ENCODE data around the gene PTPRD. TPM values are rescaled to one million over a fixed set of nuclear protein-coding genes. Genes with fewer than 3 reads are reported as not detected.

PTPRD gene
- total RNA-seq, 1 experiment from 2014 or later = not detected

DNA sequence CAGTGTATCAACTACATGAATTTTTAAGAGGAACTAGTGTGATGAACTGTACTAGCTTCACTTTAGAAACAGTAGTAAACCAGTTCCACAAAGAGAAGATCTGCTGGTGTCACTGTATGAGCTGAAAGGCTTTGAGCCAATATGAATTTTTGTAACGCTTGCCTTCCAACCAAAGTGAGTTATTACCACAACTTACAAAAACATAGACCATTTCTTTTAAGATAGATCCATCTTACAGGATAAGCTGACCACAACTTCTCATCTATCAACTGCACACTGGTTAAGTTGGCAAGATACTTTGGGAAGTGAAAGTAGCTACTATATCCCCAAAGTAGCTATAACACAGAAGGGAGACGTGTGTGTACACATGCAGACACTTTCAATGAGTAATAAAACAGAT lies 1963.6 kb downstream of the PTPRD start:
- DNase-seq (ENCODE audit: low read depth) = no peak

DNA sequence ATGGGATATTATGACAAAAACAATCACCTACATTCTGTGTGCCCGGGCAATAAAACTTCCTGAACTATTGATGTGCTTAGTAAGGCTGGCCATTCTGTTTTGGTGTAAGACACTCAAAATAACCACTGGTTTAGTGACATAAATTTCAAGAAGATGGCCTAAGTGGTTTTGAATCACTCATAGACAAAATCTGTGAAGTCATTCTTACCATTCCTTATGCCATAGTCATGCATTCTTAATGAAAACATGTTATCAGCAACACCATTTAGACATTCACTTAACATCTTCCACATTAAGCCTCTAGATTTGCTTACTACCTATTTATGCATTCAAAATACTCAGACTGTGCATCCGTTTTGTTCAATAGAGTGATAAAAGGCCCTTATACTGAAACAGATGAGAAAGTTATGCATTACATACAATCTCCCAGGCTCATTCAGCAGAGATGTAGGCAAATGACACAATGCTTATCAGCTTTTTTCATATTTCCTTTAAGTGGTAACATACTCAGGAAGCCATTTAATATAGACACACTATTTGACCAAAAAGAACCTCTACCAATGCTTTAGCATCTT lies 1964.4 kb downstream of the PTPRD start:
- DNase-seq (ENCODE audit: low read depth) = no peak

DNA sequence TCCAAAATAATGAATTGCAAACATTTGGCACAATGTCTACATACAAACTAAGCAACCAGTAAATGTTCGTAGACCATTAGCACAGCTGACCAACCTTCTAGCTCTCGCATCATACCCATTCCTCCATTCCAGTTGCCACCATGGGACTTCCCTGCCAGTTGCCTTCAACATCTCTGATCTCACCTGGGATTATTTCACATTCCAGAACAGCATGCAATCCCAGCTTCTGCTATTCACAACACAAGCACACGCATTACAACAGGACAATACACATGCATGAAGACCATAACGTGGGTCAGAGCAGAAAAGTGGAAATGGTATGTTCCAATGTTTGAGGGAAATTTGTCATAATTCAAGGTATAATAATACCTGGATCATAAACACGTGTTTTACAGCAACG lies 1965.0 kb downstream of the PTPRD start:
- no peak for DNase-seq (ENCODE audit: low read depth)

DNA sequence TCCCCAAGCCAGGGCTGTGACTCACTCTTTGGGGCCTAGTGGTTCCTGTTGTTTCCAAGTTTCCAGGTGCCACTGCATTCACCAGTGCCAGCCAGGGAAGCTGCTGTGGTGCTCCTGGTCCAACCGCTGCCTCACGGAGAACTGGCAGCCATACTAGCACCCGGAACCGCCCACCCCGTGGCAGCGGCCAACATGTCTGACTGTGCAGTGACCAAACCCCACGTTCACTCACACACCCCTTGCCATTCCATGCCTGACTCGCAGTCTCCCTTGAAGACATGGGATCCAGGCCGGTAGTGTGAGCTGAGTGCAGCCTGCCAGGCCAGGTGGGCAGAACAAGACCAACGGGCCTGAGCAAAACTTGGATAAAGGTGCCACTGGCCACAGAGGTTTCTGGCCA lies 1968.2 kb downstream of the PTPRD start:
- DNase-seq (ENCODE audit: low read depth) = no peak

DNA sequence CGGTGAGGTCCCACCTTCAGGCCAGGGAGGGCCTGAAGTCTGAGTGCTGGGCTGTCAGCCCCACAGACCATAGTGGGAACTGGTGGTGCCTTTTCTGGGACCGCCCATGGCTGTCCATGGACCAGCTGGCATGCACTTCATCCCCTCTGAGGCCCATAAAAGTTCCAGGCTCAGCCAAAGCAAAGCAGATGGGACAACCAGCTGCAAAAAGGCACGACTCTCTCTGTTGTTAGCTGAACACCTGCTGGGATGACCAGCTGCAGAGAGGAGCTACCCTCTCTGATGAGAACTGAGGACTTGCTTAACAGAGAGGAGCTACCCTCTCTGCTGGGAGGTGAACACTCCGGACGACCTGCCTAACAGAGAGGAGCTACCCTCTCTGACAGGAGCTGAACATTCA lies 1968.9 kb downstream of the PTPRD start:
- no peak for DNase-seq (ENCODE audit: low read depth)

DNA sequence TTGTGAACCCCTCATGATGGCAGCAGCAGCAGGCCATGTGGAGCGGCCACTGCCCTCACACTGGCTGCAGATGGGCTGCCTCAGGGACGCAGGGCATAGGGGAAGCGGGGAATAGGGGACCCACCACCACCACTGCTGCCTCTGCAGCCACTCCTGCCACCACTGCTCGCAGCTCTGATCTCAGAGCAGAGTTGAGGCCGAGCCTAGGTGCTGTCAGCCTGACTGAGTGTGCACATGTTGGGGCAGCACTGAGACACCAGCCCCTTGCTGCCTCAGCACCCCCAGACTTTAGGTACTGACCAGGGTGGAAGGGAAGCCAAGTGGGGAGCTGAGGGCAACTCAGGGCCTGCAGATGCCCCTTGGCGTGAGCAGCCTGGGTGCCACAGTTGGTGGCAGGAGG lies 1969.3 kb downstream of the PTPRD start:
- no peak for DNase-seq (ENCODE audit: low read depth)

DNA sequence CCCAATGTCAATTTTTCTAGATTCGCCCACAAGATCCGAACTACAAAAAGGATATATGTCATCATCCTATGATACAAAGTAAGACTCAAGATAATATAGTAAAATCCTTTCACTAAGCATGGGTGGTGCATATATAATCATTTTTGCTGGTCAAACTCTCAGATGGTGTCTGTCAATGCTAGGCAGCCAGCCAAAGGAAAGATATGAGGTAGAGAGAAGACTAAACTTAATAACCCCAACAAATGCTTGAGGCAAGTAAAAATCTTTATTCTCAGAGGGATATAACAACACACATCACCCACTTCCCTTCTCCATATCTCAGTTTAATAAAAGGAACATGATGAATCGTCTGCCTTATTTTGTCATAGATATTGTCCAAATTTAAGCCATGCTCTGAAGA lies 1972.0 kb downstream of the PTPRD start:
- DNase-seq (ENCODE audit: low read depth) = no peak

DNA sequence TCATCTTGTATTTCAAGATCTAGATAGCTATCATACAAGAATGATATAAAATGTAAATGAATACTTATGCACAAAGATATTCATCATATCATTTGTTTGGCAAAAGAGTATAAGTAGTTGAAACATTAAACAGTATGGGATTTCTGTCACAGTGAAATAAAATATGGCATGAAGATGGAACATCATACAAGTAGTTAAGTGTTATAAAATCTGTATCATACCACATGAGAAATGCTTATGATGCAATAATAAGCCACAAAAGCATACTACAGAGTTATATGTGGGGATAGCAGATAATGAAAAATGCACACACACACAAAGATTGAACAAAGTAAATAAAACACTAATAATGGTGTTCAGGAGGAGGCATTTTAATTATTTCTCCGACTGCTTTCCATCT lies 1975.2 kb downstream of the PTPRD start:
- no peak for DNase-seq (ENCODE audit: low read depth)

DNA sequence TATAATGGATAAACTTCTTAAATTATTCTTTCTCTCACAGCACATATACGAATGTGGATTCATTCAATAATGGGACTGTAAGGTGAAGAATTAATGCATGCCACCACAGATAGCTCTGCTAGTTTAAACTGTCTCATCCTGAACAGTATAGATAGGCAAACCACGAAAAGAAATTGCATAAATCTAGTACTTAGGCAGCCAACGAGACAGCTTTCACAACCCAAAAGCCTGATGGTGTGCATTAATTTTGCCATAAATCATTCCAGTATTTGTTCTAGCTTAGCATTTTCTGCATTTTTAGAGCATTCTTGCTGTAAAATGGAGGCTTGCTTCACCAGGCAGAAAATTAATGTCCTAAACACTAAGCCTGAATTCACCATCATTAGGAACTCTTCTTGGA lies 1979.0 kb downstream of the PTPRD start:
- DNase-seq (ENCODE audit: low read depth) = no peak

DNA sequence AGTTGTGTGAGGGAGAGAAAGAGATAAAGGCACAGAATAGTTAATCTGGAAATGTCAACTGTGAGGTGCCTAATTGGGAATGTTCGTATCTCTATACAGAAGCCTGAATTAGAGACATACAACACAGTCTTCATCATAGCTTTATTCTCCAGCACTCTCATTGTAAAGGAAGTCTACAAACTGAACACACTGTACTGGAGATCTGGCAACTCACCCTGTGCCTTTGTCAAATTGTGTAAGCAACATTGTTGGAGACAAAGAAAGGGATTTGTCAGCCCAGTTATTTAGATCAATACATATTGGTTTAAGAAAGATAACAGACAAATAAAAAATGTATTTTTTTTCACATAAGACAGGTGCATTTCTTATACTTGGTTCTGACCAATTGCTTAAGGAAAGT lies 1980.3 kb downstream of the PTPRD start:
- no peak for DNase-seq (ENCODE audit: low read depth)

DNA sequence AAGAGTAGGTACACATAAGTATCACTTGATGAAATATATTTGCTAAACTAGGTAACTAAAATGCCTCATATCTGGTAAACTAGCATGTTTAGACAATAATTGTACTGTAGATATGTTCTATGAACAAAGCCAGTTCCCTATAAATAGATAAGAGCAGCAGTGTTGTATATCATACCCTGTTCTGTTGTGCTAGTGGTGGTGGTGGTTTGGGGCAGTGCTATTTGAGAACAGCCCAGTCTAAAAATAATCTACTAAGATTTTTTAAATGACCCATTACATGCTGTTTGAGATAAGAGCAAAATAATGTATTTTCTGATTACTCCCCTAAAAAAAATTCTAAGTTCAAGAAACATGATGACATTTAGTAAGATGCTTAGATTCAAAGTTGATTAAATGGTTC lies 1984.0 kb downstream of the PTPRD start:
- DNase-seq (ENCODE audit: low read depth) = no peak

DNA sequence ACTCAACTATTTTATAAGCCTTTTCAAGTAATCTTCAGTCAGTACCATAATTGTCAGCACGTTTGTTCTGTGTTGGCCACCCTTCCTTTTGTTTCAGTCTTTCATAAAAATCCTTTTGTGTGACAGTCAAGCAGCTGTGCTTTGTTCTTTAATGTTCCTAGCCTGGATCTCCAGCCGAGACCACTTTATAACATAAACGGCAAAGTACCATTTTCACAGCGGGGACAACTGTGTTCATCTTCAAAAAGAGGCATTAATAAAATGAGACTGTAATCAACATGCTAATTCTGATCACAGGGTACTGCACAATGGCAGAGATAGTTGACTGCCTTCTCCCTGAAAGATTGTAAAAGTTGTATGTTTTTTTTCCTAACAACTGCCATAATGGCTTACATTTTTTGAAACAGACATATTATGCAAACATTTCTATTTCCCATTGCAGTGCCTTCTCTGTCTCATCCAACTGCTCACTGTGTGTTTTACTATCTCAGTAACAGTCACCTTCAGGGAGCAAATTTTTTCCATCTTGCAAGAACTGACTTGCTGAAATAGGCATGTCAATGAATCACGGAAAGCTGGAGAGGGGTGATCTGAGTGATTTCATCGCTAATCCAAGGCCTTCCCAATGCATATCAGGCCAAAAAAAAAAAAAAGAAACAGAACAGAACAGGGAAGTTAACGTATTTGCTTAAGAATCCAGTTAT lies 1984.7 kb downstream of the PTPRD start:
- no peak for DNase-seq (ENCODE audit: low read depth)

DNA sequence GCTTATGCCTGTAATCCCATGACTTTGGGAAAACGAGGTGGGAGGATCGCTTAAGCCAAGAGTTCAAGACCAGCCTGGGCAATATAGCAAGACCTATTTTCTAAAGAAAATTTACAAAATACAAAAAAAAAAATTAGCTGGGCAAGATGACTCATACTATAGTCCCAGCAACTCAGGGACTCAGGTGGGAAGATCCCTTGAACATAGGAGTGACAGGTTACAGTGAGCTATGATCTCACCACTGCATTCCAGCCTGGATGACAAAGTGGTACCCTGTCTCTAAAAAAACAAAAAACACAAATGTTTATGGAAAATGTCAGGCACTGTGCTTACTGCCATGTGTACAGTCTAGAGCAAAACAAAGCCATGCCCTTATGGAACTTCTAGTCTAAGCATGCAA lies 1989.9 kb downstream of the PTPRD start:
- no peak for DNase-seq (ENCODE audit: low read depth)

DNA sequence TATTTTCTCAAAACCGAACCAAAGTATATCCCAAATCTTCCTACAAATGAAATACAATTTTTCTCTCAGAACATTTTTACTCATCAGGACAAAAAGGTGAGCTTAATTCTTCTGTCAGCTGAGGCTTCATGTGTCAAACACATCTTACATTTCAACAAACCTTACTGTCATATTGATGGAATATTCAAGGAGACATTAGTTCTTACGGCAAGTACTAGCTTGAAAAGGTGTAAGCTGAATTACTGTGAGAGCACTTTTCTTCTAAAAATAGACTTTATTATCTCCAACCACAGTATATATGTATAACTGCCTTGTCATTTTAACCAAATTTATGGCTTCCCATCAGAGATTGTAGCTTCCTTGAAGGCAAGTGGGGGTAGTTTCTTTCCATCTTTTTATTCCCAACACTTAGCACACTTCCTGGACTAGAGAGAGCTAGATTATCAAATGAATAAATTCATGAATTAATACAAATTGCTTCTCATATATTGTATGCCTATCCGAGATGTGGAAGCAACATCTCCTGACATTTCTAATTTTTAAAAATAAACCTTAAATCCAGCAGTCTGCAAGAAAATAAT lies 1990.5 kb downstream of the PTPRD start:
- DNase-seq (ENCODE audit: low read depth) = no peak

DNA sequence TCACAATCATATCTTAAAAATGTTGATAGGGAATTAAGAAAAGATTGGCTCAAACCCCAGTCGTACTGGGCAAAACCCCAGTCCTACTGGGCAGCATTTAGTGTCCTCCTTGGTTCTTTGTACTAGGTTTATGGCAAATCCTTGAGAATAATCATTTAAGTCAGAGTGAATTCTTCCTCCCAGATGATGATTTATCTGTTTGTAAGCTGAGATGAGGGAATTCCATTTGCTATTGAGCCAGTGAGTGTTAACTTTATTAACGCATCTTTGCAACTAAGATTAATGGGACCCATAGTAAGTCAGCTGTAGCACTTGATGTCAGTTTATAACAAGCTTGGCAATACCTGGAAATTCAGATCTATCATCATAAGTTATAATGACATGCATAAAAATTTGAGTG lies 1991.4 kb downstream of the PTPRD start:
- DNase-seq (ENCODE audit: low read depth) = no peak

DNA sequence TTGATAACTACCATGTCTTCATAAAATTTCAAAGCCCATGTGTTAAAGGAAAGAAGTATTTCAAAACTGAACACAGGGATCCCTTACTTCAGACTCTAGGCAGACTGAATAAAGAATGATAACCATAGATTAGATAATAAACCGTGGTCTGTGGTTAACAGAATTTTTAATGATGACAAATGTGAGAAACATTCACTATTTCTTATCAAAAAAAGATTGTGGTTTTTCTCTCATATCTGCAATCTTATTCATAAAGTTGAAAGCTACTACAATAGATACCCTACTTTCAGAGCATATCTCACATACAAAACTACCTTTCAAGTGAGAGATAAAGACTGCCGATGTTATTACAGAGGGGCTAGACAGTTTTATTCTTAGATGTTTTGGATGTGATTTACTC lies 1996.4 kb downstream of the PTPRD start:
- DNase-seq (ENCODE audit: low read depth) = no peak

DNA sequence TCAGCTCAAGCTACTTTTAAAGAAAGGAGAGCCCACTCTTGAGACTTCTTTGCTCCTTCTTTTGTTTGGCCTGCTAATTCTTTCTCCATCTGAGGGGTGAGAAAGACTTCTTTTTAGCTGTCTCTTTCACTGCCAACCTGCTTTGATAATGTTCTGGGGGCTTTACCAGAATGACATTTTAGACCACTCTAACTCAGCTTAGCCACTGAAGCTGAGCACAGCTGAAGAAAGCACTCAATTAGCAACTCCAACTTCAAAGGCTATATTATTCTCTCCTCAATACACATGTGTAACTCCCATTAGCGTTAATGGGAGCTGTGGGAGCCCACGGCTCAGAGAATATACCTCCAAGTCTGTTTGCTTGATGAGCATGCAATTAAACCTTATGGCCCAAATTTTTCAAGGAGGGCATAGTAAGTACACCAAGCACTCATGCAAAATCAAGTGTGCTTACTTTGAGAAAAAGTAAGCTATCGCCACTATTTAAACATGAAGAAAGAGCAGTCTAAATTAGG lies 1997.8 kb downstream of the PTPRD start:
- DNase-seq (ENCODE audit: low read depth) = no peak

DNA sequence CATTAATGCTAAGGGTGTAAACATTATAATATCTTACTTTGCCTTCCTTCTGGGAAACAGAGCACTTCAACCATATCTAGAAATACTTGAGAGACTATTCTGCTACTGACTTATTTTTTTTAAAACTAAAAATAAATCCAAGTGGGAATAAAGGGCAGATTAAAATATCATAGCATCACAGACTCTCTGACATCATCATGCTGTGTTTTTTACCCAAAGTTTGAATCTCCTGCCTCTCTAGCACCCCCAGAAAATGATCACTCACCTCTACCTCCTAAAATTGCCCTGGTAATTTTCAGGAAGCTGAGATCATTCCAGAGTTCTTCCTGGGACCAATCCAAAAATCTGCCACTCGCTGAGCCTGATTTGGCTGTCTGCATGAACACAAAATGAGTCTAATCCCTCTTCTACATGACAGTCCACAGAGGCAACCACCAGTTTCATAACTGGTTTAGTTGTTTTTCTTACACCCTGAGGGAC lies 1999.4 kb downstream of the PTPRD start:
- DNase-seq (ENCODE audit: low read depth) = no peak

DNA sequence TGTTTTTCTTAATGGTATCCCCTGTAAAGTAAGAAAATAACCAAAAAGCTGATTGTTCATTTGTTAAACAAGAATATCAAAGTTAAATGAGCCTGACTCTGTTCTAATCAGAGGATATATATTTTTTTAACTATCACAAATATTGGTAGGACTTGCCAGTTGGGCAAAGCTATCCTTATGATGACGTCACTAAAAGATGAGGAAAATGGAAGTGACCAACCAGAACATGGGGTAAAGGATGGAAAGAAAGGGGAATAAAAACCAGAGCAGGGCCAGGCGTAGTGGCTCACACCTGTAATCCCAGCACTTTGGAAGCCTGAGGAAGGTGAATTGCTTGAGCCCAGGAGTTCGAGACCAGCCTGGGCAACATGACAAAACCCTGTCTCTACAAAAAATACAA lies 2001.6 kb downstream of the PTPRD start:
- no peak for DNase-seq (ENCODE audit: low read depth)

DNA sequence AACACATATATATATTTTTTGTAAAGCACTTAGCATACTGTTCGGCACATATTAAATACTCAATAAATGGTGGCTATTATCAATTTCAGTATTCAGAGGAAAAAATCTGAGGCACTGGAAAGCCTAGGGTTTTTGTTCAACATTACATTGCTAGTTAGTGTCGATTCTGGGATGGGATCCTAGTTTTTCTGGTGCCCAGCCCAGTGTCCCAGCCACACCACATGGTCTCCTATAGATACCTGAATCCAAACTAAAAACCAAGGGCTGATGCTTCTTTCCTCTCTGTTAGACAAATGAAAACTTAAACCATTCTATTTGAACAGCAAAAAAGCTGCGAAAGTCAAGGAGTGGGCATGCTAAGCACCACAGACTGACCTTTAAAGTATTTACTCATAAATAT lies 2002.5 kb downstream of the PTPRD start:
- no peak for DNase-seq (ENCODE audit: low read depth)

DNA sequence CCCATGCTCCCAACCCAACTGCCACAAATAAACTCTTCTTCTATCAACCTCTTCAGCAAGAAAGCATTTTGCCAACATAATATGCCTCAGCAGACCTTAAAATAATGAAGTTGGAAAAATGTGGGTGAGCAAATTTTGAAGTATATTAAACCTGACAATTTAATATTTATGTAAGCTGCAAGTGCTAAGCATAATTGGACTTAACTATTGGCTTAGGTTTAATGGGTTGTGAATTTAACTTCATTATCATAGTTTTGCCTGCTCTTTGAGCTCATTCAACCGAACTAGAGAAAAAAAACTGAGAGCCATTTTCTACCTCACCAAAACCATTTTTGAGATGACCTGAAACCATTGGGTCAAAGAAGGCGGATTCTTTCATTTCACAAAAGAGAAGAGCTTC lies 2007.7 kb downstream of the PTPRD start:
- DNase-seq (ENCODE audit: low read depth) = no peak

DNA sequence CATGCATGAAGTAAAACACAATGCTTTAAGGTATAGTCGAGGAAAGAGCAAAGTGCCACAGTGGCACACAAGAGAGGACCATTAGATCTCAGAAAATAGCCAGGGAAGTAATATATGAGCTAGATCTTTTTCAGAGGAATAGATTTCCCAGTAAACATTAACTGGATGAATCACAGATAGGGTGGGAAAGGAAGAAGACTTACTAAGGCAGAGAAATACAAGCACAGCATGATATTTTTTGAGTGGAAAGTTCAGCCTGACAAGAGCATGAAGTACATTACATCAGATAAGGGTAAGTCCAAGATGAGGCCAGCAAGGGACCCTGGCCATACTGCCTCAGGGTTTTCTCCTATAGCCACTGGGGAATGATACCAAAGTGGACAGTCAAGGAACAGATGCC lies 2008.6 kb downstream of the PTPRD start:
- DNase-seq (ENCODE audit: low read depth) = no peak

All from LHCN-M2 (cell line).